Daoy (cell line): ENCODE data around the gene TEDC1. TPM values are rescaled to one million over a fixed set of nuclear protein-coding genes. Genes with fewer than 3 reads are reported as not detected.
A peak's percentile ranks its signal among the peaks of the same experiment; 100 is the strongest.

Source experiments
- DNase-seq: peaks from one replicate; pipeline ENCODE4 v3.0.0-alpha.2; 2015; ENCODE audit warnings: low read depth
- total RNA-seq: library from RNA; depleted of rRNA; stranded (reverse); fragments of >200 nt; shearing (Covaris generic); gene quantifications from 2 replicates; pipeline ENCODE4 v1.2.3, GENCODE V29; 2014

TEDC1 gene
- total RNA-seq, 1 experiment from 2014 or later = 61.9 TPM

- DNase-seq = no peak
Observed at GRCh38 chr14:105473033-105473676, 17.9 kb upstream of the TEDC1 start.

- peak; percentile 94 for DNase-seq
Observed at GRCh38 chr14:105473677-105474482, 17.2 kb upstream of the TEDC1 start.

- DNase-seq = peak; percentile 75
Observed at GRCh38 chr14:105474483-105475268, 16.4 kb upstream of the TEDC1 start, which contains the start of gene CRIP2. Gene CRIP2, plus strand, starts transcription at chr14:105474821. Its CDS starts 42 bp downstream, at chr14:105474863.

- DNase-seq = peak; percentile 83
Observed at GRCh38 chr14:105475269-105476096, 15.6 kb upstream of the TEDC1 start.

GRCh38 chr14:105476097-105476830, 14.8 kb upstream of the TEDC1 start:
- no peak for DNase-seq

GRCh38 chr14:105476831-105477659, 14.0 kb upstream of the TEDC1 start:
- no peak for DNase-seq

GRCh38 chr14:105477660-105478397, 13.2 kb upstream of the TEDC1 start:
- DNase-seq = no peak

GRCh38 chr14:105478398-105479251, 12.4 kb upstream of the TEDC1 start:
- no peak for DNase-seq

- no peak for DNase-seq
Observed at GRCh38 chr14:105479431-105480158, 11.5 kb upstream of the TEDC1 start.

GRCh38 chr14:105480199-105480746, 10.8 kb upstream of the TEDC1 start:
- no peak for DNase-seq

GRCh38 chr14:105480807-105481801, 9.9 kb upstream of the TEDC1 start:
- DNase-seq = peak; percentile 93

- DNase-seq = peak; percentile 99
Observed at GRCh38 chr14:105481886-105482457, 9.1 kb upstream of the TEDC1 start.

GRCh38 chr14:105482486-105483110, 8.4 kb upstream of the TEDC1 start:
- no peak for DNase-seq

GRCh38 chr14:105483300-105484068, 7.6 kb upstream of the TEDC1 start:
- no peak for DNase-seq
